GM12801 (cell line): ENCODE results near the gene GPR146.

Experiments used
- TF ChIP-seq, protein P1 (sequence below): IDR thresholded peaks from one replicate; pipeline ENCODE4 v1.5.1; 2011; ENCODE audit warnings: control low read depth; ENCODE audit not compliant: insufficient read length; ENCODE audit errors: extremely low read depth

GPR146 gene

DNA sequence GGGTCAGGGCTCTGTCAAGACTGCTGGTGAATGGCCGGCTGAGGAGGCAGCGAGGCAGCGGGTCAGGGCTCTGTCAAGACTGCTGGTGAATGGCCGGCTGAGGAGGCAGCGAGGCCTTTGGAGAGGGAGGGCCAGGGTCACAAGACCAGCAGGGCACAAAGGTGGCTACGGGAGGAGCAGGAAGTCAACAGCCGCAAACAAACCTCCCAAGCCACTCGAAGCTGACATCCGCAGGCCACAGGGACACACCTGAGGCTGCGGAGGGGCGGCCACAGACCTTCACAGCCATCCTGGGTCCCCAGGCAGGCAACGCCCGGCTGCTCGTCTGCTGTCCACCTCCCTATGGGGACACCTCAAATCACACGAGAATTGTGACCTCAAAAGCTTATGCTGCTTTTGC lies 34.6 kb downstream of the GPR146 start:
- TF ChIP-seq, protein P1, sequence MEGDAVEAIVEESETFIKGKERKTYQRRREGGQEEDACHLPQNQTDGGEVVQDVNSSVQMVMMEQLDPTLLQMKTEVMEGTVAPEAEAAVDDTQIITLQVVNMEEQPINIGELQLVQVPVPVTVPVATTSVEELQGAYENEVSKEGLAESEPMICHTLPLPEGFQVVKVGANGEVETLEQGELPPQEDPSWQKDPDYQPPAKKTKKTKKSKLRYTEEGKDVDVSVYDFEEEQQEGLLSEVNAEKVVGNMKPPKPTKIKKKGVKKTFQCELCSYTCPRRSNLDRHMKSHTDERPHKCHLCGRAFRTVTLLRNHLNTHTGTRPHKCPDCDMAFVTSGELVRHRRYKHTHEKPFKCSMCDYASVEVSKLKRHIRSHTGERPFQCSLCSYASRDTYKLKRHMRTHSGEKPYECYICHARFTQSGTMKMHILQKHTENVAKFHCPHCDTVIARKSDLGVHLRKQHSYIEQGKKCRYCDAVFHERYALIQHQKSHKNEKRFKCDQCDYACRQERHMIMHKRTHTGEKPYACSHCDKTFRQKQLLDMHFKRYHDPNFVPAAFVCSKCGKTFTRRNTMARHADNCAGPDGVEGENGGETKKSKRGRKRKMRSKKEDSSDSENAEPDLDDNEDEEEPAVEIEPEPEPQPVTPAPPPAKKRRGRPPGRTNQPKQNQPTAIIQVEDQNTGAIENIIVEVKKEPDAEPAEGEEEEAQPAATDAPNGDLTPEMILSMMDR, result no peak

DNA sequence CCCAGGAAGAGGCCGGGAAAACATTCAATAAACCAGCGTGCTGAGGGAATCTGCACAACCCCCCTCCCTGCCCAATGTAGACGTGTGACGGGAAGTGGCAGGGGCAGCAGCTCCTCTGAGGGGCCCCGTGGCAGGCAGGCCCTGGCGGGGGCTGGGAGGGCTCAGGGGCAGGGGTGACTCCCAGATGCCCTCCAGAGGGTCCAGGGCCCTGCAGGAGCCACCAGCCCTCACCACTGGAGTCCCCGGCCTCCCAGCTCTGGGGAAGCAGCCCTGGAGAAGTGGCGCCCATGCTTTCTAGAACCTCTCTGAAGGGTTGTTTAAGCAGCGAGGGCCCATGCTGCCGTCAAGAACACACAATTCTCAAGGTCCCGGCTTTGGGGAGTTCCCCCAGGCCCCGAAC lies 35.2 kb downstream of the GPR146 start:
- TF ChIP-seq, protein P1, result no peak

DNA sequence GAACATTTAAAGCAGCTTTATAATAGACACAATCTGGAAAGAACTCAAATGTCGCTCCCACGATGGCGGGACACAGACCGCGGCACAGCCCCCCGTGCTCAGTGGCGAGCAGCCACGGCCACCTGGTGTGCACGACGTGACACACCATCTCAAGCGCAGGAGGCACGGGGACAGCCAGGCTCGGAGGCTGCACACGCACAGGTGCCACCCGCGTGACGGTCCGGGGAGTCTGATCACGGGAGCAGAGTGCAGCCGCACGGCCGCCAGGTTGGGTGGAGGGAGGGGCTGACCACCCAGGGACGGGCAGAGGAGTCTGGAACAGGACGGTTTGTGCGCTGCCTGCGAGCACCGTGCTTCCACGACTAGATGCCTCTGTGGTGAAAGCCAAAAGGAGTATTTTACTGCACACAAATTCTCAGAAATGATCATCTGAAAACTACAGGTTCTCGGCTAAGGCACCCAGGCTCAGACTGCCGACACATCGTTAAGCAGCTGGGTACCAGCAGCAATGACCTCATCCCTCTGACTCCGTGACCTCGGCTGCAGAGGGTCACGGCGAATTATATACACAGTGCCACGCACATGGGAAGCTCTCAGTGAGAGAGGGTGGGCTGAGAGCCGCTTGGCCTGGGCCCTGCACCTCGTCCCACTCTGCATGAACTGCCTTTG lies 36.0 kb downstream of the GPR146 start:
- TF ChIP-seq, protein P1, result no peak

DNA sequence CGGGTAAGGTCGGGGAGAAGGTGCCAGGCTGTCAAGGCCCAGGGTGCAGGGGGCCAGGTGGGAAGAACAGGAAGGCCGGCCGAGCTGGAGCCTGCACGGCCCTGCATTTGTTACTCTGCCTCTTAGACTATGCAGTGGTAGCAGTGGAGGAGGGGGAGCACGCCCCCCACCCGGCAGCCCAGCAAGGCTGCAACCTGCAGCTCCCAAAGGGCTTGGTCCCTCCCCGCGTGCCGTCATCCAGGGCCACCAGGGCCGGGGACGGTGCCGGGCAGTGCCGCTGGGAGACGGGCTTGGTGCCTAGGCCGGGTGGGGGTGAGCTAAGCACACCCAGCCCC lies 36.5 kb downstream of the GPR146 start:
- TF ChIP-seq, protein P1, result no peak

DNA sequence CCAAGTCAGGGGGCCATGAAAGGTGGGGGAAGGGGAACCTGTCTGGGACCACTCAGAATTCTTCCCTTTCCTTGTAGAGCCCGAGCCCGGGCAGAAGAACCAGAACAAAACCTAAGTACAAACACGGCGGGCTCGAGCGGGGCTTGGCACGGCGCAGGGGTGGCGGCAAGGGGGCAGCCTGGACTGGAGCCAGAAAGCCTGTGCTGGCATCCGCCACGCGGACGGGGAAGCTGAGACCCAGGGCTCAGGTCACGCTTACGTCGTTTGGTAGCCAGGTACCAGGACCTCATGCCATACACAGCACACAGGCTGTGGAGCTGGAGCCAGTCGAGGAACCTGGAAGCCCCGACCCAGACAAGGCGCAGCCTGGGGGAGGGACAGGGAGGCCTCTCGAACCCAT lies 37.0 kb downstream of the GPR146 start:
- TF ChIP-seq, protein P1, result no peak

DNA sequence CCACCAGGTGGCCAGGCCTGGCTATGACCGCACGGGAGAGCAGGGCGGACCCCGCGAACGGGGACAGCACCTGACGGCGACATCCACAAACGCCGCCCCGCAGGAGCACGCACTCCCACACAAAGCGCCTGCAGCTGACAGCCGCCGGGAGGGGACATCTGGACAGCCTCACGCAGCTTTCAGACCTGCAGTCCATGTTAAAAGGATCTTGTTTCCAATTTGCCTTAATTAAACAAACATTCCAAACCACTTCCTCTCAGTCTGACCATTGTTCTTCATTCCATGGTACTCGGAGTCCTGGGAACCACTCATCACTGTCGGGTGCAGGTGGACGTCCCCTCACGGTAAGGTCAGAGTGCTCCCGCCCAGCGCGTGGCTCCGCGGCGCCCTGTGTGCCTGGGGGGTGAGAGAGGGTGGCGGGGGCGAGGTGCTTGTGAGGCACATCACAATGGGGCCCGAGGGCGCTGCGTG lies 37.6 kb downstream of the GPR146 start:
- TF ChIP-seq, protein P1, result no peak

DNA sequence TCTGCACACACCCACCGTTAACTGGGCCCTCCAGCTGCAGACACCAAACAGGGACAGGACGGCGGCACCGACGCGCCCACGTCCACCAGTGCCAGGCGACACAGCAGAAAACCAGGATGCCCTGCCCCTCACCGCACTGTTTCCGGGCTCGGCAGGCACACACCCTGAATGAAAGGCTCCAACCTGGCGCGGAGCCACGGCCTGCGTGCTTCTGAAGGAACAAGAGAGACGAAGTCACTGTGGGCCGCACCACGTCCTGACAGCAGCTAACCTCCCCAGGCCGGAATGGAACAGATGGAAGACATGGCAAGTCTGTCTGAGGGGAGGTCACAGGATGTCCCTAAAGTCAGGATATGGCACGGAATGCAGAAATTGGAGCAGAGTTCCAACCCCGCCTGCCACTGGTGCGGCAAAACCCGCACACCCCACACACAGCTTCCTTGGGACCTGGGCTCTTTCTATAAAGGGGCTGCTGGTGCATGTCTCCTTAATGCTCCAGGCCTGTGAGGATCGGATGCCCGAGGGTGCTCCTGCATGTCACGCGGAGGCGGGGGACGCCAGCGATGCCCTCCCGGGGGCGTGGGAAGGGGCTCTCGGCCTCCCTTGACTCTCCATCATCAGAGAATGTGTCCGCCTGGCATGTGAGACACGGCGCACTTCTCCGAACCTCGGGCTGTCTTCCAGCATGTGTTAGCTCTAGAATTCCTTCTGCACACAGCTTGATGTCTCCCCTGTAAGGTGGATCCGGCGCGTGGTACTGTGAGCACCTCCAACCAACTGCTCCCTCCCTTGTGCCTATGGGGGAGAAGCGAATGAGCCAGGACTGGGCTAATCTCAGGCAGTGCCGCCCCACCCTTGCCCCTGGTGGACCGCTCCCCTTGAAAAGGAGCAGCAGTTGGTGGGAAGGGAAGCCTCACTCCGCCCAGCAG lies 39.6 kb downstream of the GPR146 start:
- TF ChIP-seq, protein P1, result no peak
